Kidney capillary endothelial cell (primary cell): ENCODE results near the gene BDKRB2.

ENCODE experiments used
- DNase-seq: peaks from one replicate; pipeline ENCODE4 v3.0.0-alpha.2; 2018; ENCODE audit warnings: low spot score

The BDKRB2 gene

DNA sequence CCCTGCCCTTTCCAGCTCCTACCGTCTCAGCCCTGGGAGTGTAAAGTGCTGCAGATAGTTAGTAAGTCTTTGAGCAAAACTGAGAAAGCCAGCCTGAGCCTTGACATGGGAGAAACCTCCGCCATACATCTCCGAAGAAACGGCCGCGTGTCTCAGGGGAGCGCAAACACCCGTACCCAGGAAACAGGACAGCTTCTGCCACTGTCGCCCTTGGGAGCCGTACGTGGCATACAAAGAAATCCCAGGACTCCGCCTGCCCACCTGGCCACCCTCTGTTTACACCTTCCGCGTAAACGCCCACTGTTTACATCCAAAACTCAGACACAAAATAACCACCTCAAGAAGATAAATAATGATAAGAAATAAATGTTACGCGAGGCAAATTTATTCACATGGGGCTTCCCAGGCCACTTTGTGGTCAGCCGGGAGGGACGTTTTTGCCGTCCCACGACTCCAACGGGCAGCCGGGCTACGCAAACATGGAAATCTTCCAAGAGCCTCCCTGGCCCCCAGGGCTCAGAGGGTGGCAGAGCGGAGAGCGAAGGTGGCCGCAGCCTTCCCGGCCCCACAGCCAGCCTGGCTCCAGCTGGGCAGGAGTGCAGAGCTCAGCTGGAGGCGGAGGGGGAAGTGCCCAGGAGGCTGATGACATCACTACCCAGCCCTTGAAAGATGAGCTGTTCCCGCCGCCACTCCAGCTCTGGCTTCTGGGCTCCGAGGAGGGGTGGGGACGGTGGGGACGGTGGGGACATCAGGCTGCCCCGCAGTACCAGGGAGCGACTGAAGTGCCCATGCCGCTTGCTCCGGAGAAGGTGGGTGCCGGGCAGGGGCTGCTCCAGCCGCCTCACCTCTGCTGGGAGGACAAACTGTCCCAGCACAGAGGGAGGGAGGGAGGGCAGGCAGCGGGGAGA, at the start of gene BDKRB2:
Gene BDKRB2, plus strand, starts transcription at position 689 of the 908 bp plus-strand sequence. CDS start 32,269 bp downstream, outside the sequence.
- peak; percentile 84 for DNase-seq

GRCh38 chr14:96154900-96155299, 49.7 kb upstream of the BDKRB2 start:
- DNase-seq: no peak

DNA sequence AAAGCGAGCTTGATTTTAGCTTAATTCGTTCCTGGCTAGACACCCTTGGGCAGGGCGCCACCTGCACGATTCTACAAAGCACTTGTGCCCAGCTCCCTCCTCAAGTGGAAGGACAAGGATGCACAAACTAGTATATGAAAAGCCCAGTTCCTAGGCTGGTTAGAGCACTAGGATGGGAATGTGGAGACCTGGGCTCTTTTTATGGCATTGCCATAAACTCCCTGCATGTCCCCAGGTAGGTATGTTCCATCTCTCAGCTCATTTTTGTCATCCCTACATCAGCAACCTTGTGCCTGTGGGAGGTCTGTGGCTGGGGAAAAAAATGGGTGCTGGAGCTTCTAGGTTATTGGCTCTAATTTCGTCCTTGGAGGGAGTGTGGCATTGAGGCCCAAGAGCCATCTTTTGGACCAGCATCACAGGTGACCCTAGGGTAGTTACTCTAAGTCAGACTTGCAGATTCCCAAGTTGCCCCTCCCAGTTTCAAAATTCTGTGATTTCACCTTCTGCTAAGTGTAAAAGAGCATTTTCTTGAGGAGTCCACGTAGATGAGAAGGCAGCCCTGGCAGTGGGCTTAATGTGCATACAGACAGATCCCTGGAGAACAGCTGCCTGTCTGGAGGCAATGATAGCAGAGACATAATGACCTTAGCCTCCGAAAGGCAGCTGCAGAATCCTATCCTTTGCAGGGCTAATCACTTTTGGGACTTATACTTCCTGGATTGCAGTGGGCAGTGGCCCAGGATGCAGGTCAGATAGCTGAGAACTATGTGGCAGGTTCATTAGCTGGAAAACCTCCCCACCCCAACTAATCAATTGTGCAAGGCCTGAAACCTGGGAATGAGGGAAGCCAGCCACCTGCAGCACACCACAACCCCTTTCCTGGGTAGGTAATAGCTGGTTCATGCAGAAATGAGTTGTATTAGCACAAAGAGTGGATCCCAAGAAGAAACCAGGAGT, 47.6 kb upstream of the BDKRB2 start:
- DNase-seq: no peak

GRCh38 chr14:96158735-96159134, 45.9 kb upstream of the BDKRB2 start:
- DNase-seq: no peak

DNA sequence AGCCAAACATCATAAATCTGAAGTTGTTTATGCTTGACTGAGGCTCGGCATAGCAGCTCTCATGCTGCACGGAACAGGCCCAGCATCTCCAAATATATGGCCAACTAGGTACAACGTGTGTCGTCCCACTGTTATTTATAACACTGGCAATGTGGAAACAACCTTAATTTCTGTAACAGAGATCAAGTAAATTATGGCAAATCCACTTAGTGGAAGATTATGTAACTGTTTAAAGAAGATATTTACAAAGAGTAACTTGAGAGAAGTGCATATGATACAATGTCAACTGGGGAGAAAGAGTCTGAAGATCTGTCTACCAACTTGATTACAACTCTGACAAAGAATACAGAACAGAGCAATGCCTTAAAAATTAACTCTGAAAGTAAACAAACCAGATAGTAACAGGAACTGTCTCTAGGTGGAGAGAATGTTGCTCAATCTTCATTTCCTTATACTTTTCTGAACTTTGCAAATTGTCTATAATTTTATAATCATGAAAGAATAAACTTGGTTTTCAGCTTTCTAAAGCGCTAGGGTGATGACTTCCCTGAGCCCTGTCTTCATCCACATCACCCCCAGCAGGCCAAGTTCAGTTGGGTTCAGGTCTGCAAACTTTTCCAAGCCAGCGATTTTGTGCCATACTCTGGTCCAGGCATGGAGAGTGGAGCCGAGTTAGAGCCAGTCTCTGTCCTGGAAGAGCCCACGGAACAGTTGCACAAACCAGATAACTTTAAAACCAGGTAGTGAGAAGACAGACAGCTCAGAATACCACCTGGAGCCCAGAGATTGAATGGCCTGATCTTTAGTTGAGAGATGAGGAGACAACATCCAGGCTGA, 44.3 kb upstream of the BDKRB2 start:
- no peak for DNase-seq

GRCh38 chr14:96160913-96161310, 43.7 kb upstream of the BDKRB2 start:
- DNase-seq: no peak

- DNase-seq: no peak
Measured at GRCh38 chr14:96161636-96162035, 43.0 kb upstream of the BDKRB2 start.

GRCh38 chr14:96162265-96162664, 42.4 kb upstream of the BDKRB2 start:
- no peak for DNase-seq

DNA sequence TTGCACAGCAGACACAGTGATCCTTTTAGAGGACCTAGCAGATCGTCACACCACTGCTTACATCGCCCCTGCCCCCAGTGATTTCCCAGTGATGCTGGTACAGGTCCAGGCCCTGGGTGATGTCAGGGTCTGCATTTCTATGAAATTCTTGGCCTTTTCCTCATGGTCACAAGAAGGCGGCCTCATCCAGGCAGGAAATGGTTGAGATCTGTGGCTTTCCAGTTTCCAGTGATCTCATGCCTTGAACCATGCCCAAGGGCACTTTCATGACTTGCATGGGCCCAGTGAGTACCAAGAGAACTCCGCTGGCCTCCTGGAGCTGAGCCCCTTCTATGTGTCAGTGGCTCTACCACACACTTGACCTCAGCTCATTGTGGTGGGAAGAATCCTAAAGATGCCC, 41.9 kb upstream of the BDKRB2 start:
- no peak for DNase-seq

- no peak for DNase-seq
Measured at GRCh38 chr14:96164861-96165490, 39.7 kb upstream of the BDKRB2 start.

DNA sequence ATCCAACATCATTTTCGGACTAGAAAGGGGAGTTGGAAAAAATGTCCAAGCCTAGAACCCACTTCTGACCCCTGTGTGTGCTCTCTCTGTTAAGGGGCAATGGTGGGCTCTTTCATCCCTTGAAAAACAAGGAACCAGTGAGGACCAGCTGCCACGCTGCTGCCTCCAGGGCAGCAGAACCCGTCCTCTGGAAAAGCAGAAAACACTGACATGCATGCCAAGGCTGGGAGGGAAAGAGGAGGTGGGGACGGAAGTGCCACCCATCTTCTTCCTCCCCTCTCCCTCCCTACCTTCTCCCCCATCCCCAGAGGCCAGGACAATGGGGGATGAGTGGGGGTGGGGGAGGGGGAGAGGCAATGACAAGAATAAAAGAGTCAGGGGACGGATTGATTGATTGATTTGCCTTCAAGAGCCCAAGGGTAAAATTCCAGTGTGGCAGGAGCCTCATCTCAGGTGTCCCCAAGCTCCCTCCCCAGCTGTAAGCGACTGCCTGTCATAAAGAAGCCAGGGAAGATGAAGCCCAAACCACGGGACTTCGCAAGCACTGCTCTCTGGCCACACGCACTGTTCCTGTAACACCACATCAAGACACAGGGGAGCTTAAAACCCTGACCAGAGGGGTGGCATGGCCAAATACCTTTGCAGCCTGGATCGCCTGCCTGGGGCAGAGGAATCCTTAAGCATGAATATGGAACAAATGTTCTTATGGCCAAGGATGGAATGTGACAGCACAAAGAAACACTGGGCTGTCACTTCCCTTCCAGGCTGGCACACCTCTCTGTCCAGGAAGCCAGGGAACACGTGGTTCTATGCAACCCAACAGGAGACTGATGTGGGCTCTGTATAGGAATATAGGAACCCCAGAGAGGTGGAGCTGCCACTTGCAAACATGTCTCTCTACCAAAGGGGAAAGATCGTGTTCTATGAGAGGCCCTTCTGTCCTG, 38.9 kb upstream of the BDKRB2 start:
- DNase-seq: no peak

DNA sequence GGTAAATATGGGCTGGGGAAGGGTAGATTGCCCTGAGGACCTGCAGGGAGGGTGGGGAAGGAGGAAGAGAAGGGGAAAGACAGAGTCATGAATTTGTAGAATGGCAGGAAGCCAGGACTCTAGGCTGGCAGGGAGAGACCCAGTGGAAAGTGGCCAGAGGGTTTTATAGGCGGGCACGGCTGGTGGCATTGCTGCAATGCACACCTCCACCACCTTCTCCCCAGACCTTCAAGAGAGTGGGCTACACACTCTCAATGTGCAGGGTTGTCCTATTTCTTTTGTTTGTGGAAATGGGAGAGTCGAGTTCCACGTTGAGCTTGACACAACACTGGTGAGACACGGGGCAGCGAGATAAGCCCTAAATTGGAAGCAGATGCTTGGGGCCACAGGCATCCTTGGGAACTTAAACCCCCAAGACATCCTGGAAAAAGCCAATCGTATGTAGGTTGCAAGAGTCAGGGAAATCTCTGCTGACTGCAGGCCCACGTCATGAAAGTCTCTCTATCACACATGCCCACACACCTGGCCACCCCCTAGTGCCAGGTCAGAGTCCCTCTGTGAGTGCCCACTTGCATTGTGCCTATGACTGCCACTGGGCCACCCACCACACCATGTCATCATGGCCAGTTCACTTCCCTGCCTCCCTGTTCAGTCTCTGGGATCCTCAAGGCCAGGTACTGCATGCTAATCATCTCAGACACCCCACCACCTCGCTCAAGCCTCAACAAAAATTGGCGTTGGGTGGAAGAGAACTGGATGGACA, 38.0 kb upstream of the BDKRB2 start:
- DNase-seq: no peak

DNA sequence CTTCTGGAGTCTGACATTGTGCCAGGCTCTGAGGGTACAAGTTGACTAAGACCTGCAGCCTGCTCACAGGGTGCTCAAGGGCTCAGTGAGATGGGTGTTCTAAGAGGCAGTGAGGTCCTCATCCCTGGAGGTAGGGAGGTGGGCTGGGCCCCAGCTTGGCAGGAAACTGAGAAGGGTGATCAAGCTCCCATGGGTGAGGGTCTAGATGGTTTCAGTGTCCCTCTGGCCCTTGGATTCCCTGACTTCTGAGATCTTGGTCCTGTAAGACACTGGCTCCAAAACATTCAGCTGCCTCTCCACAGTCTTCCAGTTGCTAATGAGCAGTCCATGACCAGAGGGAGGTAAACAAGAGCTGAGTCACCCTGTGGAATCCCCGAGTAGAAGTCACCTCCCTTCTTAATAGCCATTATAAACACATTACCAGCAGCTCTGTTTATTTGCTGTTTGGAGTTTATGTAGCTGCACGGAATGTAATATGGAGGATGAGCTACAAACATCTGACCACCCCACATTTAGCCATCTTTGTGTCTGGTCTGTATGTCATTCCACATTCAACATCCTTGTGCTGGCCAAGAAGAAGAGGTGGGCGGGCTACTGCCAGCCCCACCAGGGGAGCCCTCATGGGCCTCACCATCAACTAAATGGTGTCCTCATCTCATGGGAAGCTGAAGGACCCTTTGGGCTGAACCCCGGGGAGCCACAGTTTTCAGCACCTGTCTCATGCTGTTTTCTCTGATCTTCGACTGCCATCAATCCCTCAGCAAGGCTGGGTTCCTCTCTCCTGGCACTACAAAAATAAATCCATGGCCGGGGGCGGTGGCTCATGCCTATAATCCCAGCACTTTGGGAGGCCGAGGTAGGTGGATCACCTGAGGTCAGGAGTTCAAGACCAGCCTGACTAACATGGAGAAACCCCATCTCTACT, 37.2 kb upstream of the BDKRB2 start:
- DNase-seq: peak; percentile 64

DNA sequence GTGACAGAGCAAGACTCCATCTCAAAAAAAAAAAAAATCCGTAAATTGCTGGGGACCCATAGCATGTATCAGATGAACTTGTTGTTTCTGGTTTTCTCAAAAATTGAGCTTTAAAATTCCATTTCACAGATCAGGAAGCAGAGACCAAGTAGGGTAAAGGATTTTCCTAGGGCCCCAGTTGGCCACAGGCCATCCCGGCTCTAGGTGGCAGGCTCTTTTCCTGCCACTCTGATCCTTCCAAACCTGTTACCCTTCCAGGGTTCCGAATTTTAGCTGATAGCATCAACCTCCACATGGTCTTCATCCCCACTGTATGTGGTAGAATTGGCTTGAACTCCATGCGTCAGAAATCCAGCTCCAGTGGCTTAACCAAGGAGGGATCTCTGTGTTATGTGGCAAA, 36.1 kb upstream of the BDKRB2 start:
- DNase-seq: no peak

- no peak for DNase-seq
Measured at GRCh38 chr14:96170961-96171592, 33.6 kb upstream of the BDKRB2 start.

DNA sequence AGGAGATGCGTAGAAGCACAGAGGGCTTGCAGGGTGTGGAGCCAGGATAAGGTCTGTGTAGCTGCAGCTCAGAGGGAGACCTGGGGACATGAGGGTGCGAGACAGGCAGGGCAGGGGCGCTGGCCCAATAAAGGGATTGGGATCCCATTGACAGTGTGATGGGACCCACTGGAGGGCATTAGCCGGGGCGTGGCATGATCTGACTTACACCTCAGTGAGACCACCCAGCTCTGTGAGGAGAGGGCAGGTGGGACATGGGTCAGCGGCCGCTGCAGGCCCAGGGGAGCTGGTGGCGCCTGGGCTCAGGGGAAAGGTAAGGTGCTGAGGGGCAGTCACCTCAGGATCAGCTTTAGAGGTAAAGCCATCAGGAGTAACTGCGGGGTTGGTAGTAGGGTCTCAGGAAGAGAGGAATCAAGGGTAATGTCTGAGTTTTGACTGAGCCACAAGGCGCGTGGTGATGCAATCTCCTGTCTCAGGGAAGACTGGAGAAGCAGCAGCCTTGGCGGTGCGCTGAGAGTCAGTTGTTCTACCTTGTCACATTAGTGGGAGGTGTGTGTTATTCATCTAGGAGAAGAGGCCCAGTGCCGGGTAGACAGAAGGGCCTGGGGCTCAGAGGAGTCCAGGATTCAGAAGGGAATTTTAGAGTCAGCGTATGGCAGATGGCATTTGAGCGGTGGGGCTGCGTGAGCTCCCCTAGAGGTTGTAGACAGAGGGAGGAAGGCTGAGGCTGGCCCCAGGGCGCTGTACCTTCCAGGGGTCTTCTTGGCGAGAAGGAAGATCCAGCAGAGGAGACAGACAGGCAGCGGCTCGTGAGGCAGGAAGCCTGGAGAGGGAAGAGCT, 30.8 kb upstream of the BDKRB2 start:
- peak; percentile 47 for DNase-seq

DNA sequence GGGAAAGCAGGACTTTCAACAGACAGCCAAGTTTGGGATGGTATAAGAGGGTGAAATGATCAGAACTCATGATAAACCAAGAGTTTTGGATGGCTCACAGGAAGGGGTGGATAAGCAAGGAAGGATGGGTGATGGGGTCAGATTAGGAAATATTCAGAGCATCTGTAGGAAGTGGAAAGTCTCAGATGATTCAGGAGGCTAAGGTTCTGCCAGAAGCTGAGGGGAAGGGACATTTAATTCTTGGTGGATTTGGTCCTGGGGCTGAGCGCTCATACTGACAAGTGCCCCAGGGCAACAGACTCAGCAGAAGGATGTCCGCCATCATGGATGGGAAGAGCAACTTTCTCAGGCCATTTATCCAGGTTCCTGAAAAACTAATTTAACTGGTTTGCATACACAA, 28.4 kb upstream of the BDKRB2 start:
- peak; percentile 53 for DNase-seq
